Neural cell (in vitro differentiated cells): ENCODE measurements around the gene ENDOV. TPM values are rescaled to one million over a fixed set of nuclear protein-coding genes. Genes with fewer than 3 reads are reported as not detected.

Experiments used
- H2AFZ ChIP-seq: fragments of 200-600, 300-800 bp; sonication (generic), shearing (Covaris generic); 2 replicates; pipeline ENCODE4 v1.6.0; 2014; ENCODE audit warnings: low read depth, mild to moderate bottlenecking, antibody characterized with exemption, low read length, moderate library complexity
- H3F3A ChIP-seq: fragments of 200-600 bp; shearing (Covaris generic); 2 replicates; pipeline ENCODE4 v1.6.1; 2016; ENCODE audit warnings: mild to moderate bottlenecking, moderate library complexity, mixed read lengths, antibody characterized with exemption, low read length; ENCODE audit not compliant: insufficient read depth, poor library complexity, severe bottlenecking
- H3K27ac ChIP-seq: fragments of 200-600, 300-800 bp; sonication (generic), shearing (Covaris generic); 2 replicates; pipeline ENCODE4 v1.5.1; 2014; ENCODE audit warnings: mild to moderate bottlenecking, low read length, moderate library complexity
- H3K27me3 ChIP-seq: fragments of 300-800, 200-600 bp; sonication (generic), shearing (Covaris generic); 2 replicates; pipeline ENCODE4 v1.6.0; 2014; ENCODE audit warnings: mild to moderate bottlenecking, low read depth, low read length, moderate library complexity; ENCODE audit not compliant: insufficient read depth
- H3K36me3 ChIP-seq: fragments of 300-800, 200-600 bp; sonication (generic), shearing (Covaris generic); 2 replicates; pipeline ENCODE4 v1.5.1; 2014; ENCODE audit warnings: mild to moderate bottlenecking, antibody characterized with exemption, low read length, moderate library complexity; ENCODE audit not compliant: insufficient read depth
- H3K4me2 ChIP-seq: fragments of 300-800, 200-600 bp; sonication (generic), shearing (Covaris generic); 2 replicates; pipeline ENCODE4 v1.6.0; 2014; ENCODE audit warnings: mild to moderate bottlenecking, low read length
- H3K4me3 ChIP-seq: fragments of 300-800, 200-600 bp; sonication (generic), shearing (Covaris generic); 2 replicates; pipeline ENCODE4 v1.5.1; 2014; ENCODE audit warnings: mild to moderate bottlenecking, low read length, moderate library complexity
- H3K79me2 ChIP-seq: fragments of 200-600 bp; shearing (Covaris generic); replicated peaks from 2 replicates; pipeline ENCODE4 v1.6.0; 2014; ENCODE audit warnings: mild to moderate bottlenecking, low read length, moderate library complexity; ENCODE audit not compliant: insufficient read depth
- H3K9ac ChIP-seq: fragments of 300-800, 200-600 bp; sonication (generic), shearing (Covaris generic); 2 replicates; pipeline ENCODE4 v1.6.1; 2016; ENCODE audit warnings: mild to moderate bottlenecking, low read length, mixed read lengths
- H3K9me2 ChIP-seq: fragments of 200-600 bp; shearing (Covaris generic); 2 replicates; pipeline ENCODE4 v1.6.1; 2016; ENCODE audit warnings: mild to moderate bottlenecking, low read length, mixed read lengths; ENCODE audit not compliant: insufficient read depth
- H3K9me3 ChIP-seq: fragments of 200-600, 300-800 bp; sonication (generic), shearing (Covaris generic); 2 replicates; pipeline ENCODE4 v1.6.1; 2016; ENCODE audit warnings: mild to moderate bottlenecking, mixed run types, low read length, moderate library complexity, mixed read lengths
- H4K20me1 ChIP-seq: fragments of 200-600 bp; shearing (Covaris generic); 2 replicates; pipeline ENCODE4 v1.6.1; 2016; ENCODE audit warnings: mild to moderate bottlenecking, mixed run types; ENCODE audit not compliant: insufficient read depth
- CTCF ChIP-seq: fragments of 450-650 bp; IDR thresholded peaks from 2 replicates; pipeline ENCODE4 v1.5.1; 2014; ENCODE audit warnings: antibody characterized with exemption, mild to moderate bottlenecking, moderate library complexity; ENCODE audit not compliant: poor library complexity, severe bottlenecking
- EP300 ChIP-seq: fragments of 450-650 bp; conservative IDR thresholded peaks from 2 replicates; pipeline ENCODE4 v1.6.1; 2014; ENCODE audit warnings: antibody characterized with exemption, mild to moderate bottlenecking, moderate library complexity; ENCODE audit not compliant: poor library complexity, severe bottlenecking
- EZH2 ChIP-seq: fragments of 200-600, 300-800 bp; shearing (Covaris generic), sonication (generic); IDR thresholded peaks from 2 replicates; pipeline ENCODE4 v1.6.1; 2014; ENCODE audit warnings: antibody characterized with exemption, low read length, borderline replicate concordance, mild to moderate bottlenecking; ENCODE audit not compliant: insufficient read depth, poor library complexity, severe bottlenecking
- MXI1 ChIP-seq: fragments of 450-650 bp; conservative IDR thresholded peaks from 2 replicates; pipeline ENCODE4 v1.6.1; 2014; ENCODE audit warnings: antibody characterized with exemption, mild to moderate bottlenecking; ENCODE audit not compliant: poor library complexity, severe bottlenecking
- POLR2AphosphoS5 ChIP-seq: IDR thresholded peaks from 2 replicates; pipeline ENCODE4 v1.6.1; 2012
- RAD21 ChIP-seq: fragments of 450-650 bp; conservative IDR thresholded peaks from 2 replicates; pipeline ENCODE4 v1.6.1; 2014; ENCODE audit warnings: antibody characterized with exemption, mild to moderate bottlenecking, moderate library complexity
- REST ChIP-seq: IDR thresholded peaks from 2 replicates; pipeline ENCODE4 v1.6.1; 2012; ENCODE audit warnings: borderline replicate concordance
- SMC3 ChIP-seq: fragments of 450-650 bp; conservative IDR thresholded peaks from 2 replicates; pipeline ENCODE4 v1.6.1; 2014; ENCODE audit warnings: antibody characterized with exemption, mild to moderate bottlenecking, moderate library complexity; ENCODE audit not compliant: poor library complexity
- TAF1 ChIP-seq: IDR thresholded peaks from 2 replicates; pipeline ENCODE4 v1.6.1; 2012; ENCODE audit warnings: low read depth
- polyA plus RNA-seq: library from polyadenylated mRNA; depleted of rRNA; stranded (reverse); fragments of >200 nt; gene quantifications from 2 replicates; pipeline ENCODE4 v1.2.3, GENCODE V29; 2014

Gene ENDOV
- polyA plus RNA-seq, 1 donor from 2014 or later: 31.2 TPM

- Histone ChIP-seq H3K9ac (peak within 1 kb of the TSS; percentile 42), H3F3A (no peaks in the 10 kb centered on the region), H3K27me3 (peaks cover 72% of the 10 kb centered on the region), H3K4me3 (peak within 1 kb of the TSS; percentile 66), H2AFZ (no peak within 1 kb of the TSS), H3K9me3 (no peaks in the 10 kb centered on the region), H3K4me2 (no peak within 1 kb of the TSS), H3K9me2 (no peaks in the 10 kb centered on the region), H4K20me1 (no peaks in the 10 kb centered on the region), H3K36me3 (no peaks in the 10 kb centered on the region), H3K27ac (no peak within 1 kb of the TSS), H3K79me2 (no peaks in the 10 kb centered on the region)
- peak; percentile 67 for TF ChIP-seq EZH2
- TF ChIP-seq RAD21: no peak
- no peak for TF ChIP-seq REST
- no peak for TF ChIP-seq EP300
- peak; percentile 21 for TF ChIP-seq SMC3
- no peak for TF ChIP-seq TAF1
- peak; percentile 33 for TF ChIP-seq POLR2AphosphoS5
- peak; percentile 67 for TF ChIP-seq MXI1
- peak; percentile 29 for TF ChIP-seq CTCF
Measured at GRCh38 chr17:80475910-80476876, 61.2 kb downstream of the ENDOV start, which contains the start of gene NPTX1. TSS of gene NPTX1 (minus strand) at chr17:80476607. CDS start at chr17:80476446, 161 bp downstream.

GRCh38 chr17:80476877-80477646, 62.1 kb downstream of the ENDOV start:
- H3K9me2 ChIP-seq: no peaks in the 10 kb centered on the region
- H3K4me2 ChIP-seq: no peak overlapping the region
- H3K9me3 ChIP-seq: no peaks in the 10 kb centered on the region
- H3K4me3 ChIP-seq: peak overlapping the region; percentile 62
- H3K27me3 ChIP-seq: peaks cover 81% of the 10 kb centered on the region
- H3K36me3 ChIP-seq: no peaks in the 10 kb centered on the region
- H3F3A ChIP-seq: no peaks in the 10 kb centered on the region
- no peaks in the 10 kb centered on the region for H4K20me1 ChIP-seq
- no peak for TF ChIP-seq CTCF
- no peak for TF ChIP-seq SMC3
- no peak for TF ChIP-seq RAD21
- no peak for TF ChIP-seq POLR2AphosphoS5
- no peak for TF ChIP-seq TAF1
- peak; percentile 69 for TF ChIP-seq EZH2
- no peak for TF ChIP-seq EP300
- H3K9ac ChIP-seq: peak overlapping the region; percentile 42
- no peaks in the 10 kb centered on the region for H3K79me2 ChIP-seq
- no peak overlapping the region for H2AFZ ChIP-seq
- no peak overlapping the region for H3K27ac ChIP-seq
